GM12878 (cell line): ENCODE data around the gene IBSP. TPM values are rescaled to one million over a fixed set of nuclear protein-coding genes. Genes with fewer than 3 reads are reported as not detected.

Source experiments
- ATAC-seq: fragments of 200-7000 bp; cut with Tn5 transposase; 3 replicates; pipeline ENCODE4 v1.9.1; 2020; ENCODE audit warnings: mild to moderate bottlenecking, moderate library complexity
- BruUV-seq: library from RNA; stranded (reverse); fragments of 400-500 nt; replicated peaks from 2 replicates; lab custom pipeline; 2021; lab: Mats Ljungman, UMichigan
- CTCF ChIA-PET: fragments of 300-600 bp; sonication (Branson Sonifier 250); formaldehyde crosslinking; extraction: SDS; loops from one replicate; lab custom pipeline; 2021; ENCODE audit warnings: inconsistent platforms; lab: Yijun Ruan, JAX
- POLR2A ChIA-PET: fragments of 350-600 bp; formaldehyde crosslinking; extraction: SDS; loops from one replicate; lab custom pipeline; 2021; ENCODE audit warnings: inconsistent platforms; lab: Charles Lee
- RAD21 ChIA-PET: fragments of 300-600 bp; sonication (Branson Sonifier 250); formaldehyde crosslinking; loops from one replicate; lab custom pipeline; 2023; ENCODE audit warnings: antibody characterized with exemption; ENCODE audit not compliant: unreplicated experiment; lab: Charles Lee
- SMC1A ChIA-PET: fragments of 300-600 bp; sonication (Branson Sonifier 250); formaldehyde crosslinking; loops from one replicate; lab custom pipeline; 2023; ENCODE audit not compliant: unreplicated experiment, uncharacterized antibody; lab: Charles Lee
- DNase-seq: peaks from one replicate; pipeline ENCODE4 v3.0.0-alpha.2; 2011; ENCODE audit warnings: low read depth, low spot score
- FAIRE-seq: peaks from 3 replicates; lab custom pipeline; 2011; peaks lifted over from hg19 to GRCh38; lab: Jason Lieb, UNC
- H2AFZ ChIP-seq: 2 replicates; pipeline ENCODE4 v1.6.0; 2011; ENCODE audit warnings: low read depth, low read length, control low read depth; ENCODE audit not compliant: control insufficient read depth
- H3K27ac ChIP-seq: 2 replicates; pipeline ENCODE4 v1.5.1; 2011; ENCODE audit warnings: control low read depth; ENCODE audit not compliant: control insufficient read depth, insufficient read depth
- H3K27me3 ChIP-seq, 2 experiments: replicated peaks in 1 of 2; 2 replicates each; pipeline versions ENCODE4 v1.6.0 to v1.6.1; 2011; ENCODE audit warnings: low read length in 1 of 2; ENCODE audit not compliant: control insufficient read depth in 2 of 2, insufficient read depth in 2 of 2
- H3K36me3 ChIP-seq, 2 experiments: 2 replicates each; pipeline ENCODE4 v1.5.1; 2011; ENCODE audit warnings: low read length in 1 of 2; ENCODE audit not compliant: control insufficient read depth in 2 of 2, insufficient read depth in 2 of 2
- H3K4me1 ChIP-seq: 2 replicates; pipeline ENCODE4 v1.6.1; 2011; ENCODE audit warnings: mild to moderate bottlenecking, low read length, moderate library complexity, mixed read lengths; ENCODE audit not compliant: control insufficient read depth, insufficient read depth
- H3K4me2 ChIP-seq: 2 replicates; pipeline ENCODE4 v1.6.0; 2011; ENCODE audit warnings: control low read depth; ENCODE audit not compliant: control insufficient read depth, insufficient read depth
- H3K4me3 ChIP-seq: fragments of 200-600 bp; sonication (generic); 2 replicates; pipeline ENCODE4 v1.5.1; 2016
- H3K79me2 ChIP-seq: 2 replicates; pipeline ENCODE4 v1.6.0; 2011; ENCODE audit warnings: low read length; ENCODE audit not compliant: control insufficient read depth, insufficient read depth
- H3K9ac ChIP-seq: 2 replicates; pipeline ENCODE4 v1.8.0; 2011; ENCODE audit warnings: low read length, control low read depth, mixed read lengths; ENCODE audit not compliant: control insufficient read depth, insufficient read depth
- H3K9me3 ChIP-seq: replicated peaks from 3 replicates; pipeline ENCODE4 v1.5.1; 2011; ENCODE audit warnings: mild to moderate bottlenecking, low read length; ENCODE audit not compliant: control insufficient read depth, insufficient read depth
- H4K20me1 ChIP-seq: 2 replicates; pipeline ENCODE4 v1.6.0; 2011; ENCODE audit not compliant: control insufficient read depth, insufficient read depth
- ATF2 ChIP-seq: IDR thresholded peaks from 2 replicates; pipeline ENCODE4 v1.6.1; 2012; ENCODE audit warnings: low read length, inconsistent platforms
- CBX5 ChIP-seq: sonication (generic); IDR thresholded peaks from 2 replicates; pipeline ENCODE4 v1.6.1; 2016; ENCODE audit warnings: low read depth, moderate library complexity, mild to moderate bottlenecking, inconsistent platforms
- GATAD2B ChIP-seq: fragments of 450-650 bp; conservative IDR thresholded peaks from 2 replicates; pipeline ENCODE4 v1.6.1; 2017; ENCODE audit warnings: low read depth, mild to moderate bottlenecking, moderate library complexity
- IRF5 ChIP-seq: fragments of 450-650 bp; IDR thresholded peaks from 2 replicates; pipeline ENCODE4 v1.6.1; 2017; ENCODE audit warnings: borderline replicate concordance
- PRDM15 ChIP-seq: fragments of 450-650 bp; formaldehyde crosslinking; IDR thresholded peaks from 2 replicates; pipeline ENCODE4 v1.4.0; 2020; ENCODE audit warnings: mild to moderate bottlenecking, moderate library complexity
- SREBF1 ChIP-seq: IDR thresholded peaks from 2 replicates; pipeline ENCODE4 v1.6.1; 2012; ENCODE audit warnings: mild to moderate bottlenecking, low read length
- STAT3 ChIP-seq: IDR thresholded peaks from 2 replicates; pipeline ENCODE4 v1.6.1; 2011; ENCODE audit warnings: low read depth, low read length, improper control_type of control experiment
- TAF1 ChIP-seq: IDR thresholded peaks from 2 replicates; pipeline ENCODE4 v1.6.1; 2011; ENCODE audit warnings: mild to moderate bottlenecking, low read depth, low read length, borderline replicate concordance
- ZNF207 ChIP-seq: fragments of 450-650 bp; IDR thresholded peaks from 2 replicates; pipeline ENCODE4 v1.6.1; 2014; ENCODE audit warnings: antibody characterized with exemption, mild to moderate bottlenecking, borderline replicate concordance
- ZSCAN29 ChIP-seq: fragments of 450-650 bp; IDR thresholded peaks from 2 replicates; pipeline ENCODE4 v1.6.1; 2017; ENCODE audit warnings: mild to moderate bottlenecking, moderate library complexity
- WGBS: methylation state at CpG from one replicate; pipeline ENCODE4 v1.1.6; 2016; ENCODE audit warnings: low lambda C conversion rate; ENCODE audit not compliant: insufficient replicate concordance, insufficient coverage; ENCODE audit errors: missing lambda C conversion rate; 5-methylcytosine and 5-hydroxymethylcytosine counted together
- in situ Hi-C: fragments of 300-500 bp; cut with MboI; formaldehyde crosslinking; loops from 9 replicates; pipeline ENCODE4 v1.14.3; 2018; ENCODE audit warnings: mixed read lengths
- intact Hi-C: fragments of 100-400 bp; cut with micrococcal nuclease; formaldehyde crosslinking; loops from one replicate; pipeline ENCODE4 v1.14.2; 2022; ENCODE audit not compliant: unreplicated experiment
- polyA plus RNA-seq, 11 experiments: library from polyadenylated mRNA; depleted of rRNA in 4 of 11; unstranded in 6 of 11; stranded (reverse) in 5 of 11; fragments of >200 nt; fragmentation: Nextera tagmentation in 4 of 11; fragmentation: Illumina TruSeq in 1 of 11; extraction: Ambion mirVana in 4 of 11; extraction: Trizol in 1 of 11; gene quantifications; 1 replicate in 1 of 11; 2 replicates in 10 of 11; pipeline versions ENCODE4 v1.2.1 to v1.2.3, GENCODE V29; 2011 to 2016; ENCODE audit warnings: inconsistent platforms in 2 of 11, missing spikeins in 2 of 11, low read depth in 1 of 11
- total RNA-seq, 4 experiments: library from RNA; depleted of rRNA in 3 of 4; stranded (reverse); fragments of >200 nt in 3 of 4; fragmentation: Illumina TruSeq in 1 of 4; extraction: Trizol in 1 of 4; gene quantifications; 2 replicates each; pipeline versions ENCODE4 v1.2.1 to v1.2.3, GENCODE V29; 2013 to 2021

IBSP gene
- total and polyA plus RNA-seq, 10 of the 15 experiments (the other 5 are each of a cell fraction or from before 2014, with no cell fraction given): not detected

DNA sequence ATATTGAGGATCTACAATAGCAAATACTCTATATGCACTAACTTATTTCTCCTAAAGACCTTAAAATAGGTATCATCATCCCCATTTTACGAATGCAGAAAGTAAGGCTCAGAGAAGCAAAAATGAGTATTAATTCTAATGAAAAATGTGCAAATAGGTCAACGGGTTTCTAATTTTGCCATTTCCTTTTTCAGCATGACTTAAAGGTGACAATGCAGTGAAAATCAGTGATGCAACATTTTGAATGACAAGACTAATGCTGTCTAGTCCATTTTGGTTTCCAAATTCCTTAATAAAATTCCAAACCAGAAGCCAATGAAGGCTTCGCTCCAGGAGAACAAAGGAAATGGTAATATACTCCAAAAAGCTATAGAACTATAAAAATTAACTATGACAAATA lies 37.0 kb upstream of the IBSP start (continued):
- no peak for TF ChIP-seq IRF5

DNA sequence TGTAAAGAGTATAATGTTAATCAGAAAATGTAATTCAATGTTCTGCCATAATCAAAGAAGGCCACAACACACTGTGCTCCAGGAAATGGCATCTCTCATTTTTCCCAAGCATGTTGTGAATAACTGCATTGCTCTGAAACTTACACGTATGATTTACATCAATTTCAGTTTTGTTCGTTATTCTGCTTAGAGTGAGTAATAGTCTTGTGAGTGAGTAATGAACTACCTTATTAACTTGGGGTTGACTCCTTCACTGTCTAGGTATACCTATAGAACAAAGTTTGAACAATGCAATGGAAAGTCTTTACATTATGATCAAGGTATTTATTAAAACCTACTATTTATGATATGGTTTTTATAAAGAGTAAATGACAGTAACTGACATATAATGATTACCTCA lies 17.8 kb upstream of the IBSP start:
- Histone ChIP-seq H2AFZ (no peak overlapping the region), H3K9ac (no peak overlapping the region), H3K9me3 (no peaks in the 10 kb centered on the region), H3K27ac (no peak overlapping the region), H3K36me3 (no peaks in the 10 kb centered on the region), H3K27me3 (no peaks in the 10 kb centered on the region), H3K4me1 (no peaks in the 10 kb centered on the region), H3K4me2 (no peak overlapping the region), H4K20me1 (no peaks in the 10 kb centered on the region), H3K4me3 (no peak overlapping the region), H3K79me2 (no peaks in the 10 kb centered on the region)
- CTCF ChIA-PET: no interaction called here
- BruUV-seq: no TSS peak
- 25% methylated on average over 2 of the region's 2 CpGs for WGBS
- RAD21 ChIA-PET: no interaction called here
- ATAC-seq (no peak), DNase-seq (no peak), FAIRE-seq (no peak)
- in situ Hi-C loops (no loop called here), intact Hi-C loops (no loop called here)
- TF ChIP-seq STAT3 (no peak), ZSCAN29 (no peak), TAF1 (no peak), SREBF1 (no peak), CBX5 (no peak), ZNF207 (no peak), PRDM15 (CRISPR knock-in tag) (no peak), ATF2 (no peak), GATAD2B (no peak)
- SMC1A ChIA-PET: no interaction called here
- POLR2A ChIA-PET: no interaction called here
